Left ventricle myocardium inferior (tissue), 1 donor: ENCODE results near the gene ALKBH8. TPM values are rescaled to one million over a fixed set of nuclear protein-coding genes. Genes with fewer than 3 reads are reported as not detected.
"Not testable (repeated sequence)": the region's sequence is repeated elsewhere in the genome, so short reads cannot be mapped to it uniquely, and the experiment has no call there.

Experiments
- DNase-seq: peaks from one replicate; pipeline ENCODE4 v3.0.0-alpha.2; 2020
- H3K27ac ChIP-seq: fragments of 200-600 bp; replicated peaks from 2 replicates; pipeline ENCODE4 v1.8.0; 2021
- H3K27me3 ChIP-seq: fragments of 200-600 bp; 2 replicates; pipeline ENCODE4 v1.8.0; 2021; ENCODE audit warnings: low read depth
- H3K36me3 ChIP-seq: fragments of 200-600 bp; 2 replicates; pipeline ENCODE4 v1.8.0; 2021
- H3K4me1 ChIP-seq: fragments of 200-600 bp; 2 replicates; pipeline ENCODE4 v1.8.0; 2021
- H3K4me3 ChIP-seq: fragments of 200-600 bp; 2 replicates; pipeline ENCODE4 v1.8.0; 2021; ENCODE audit warnings: mild to moderate bottlenecking, moderate library complexity
- H3K9me3 ChIP-seq: fragments of 200-600 bp; replicated peaks from 2 replicates; pipeline ENCODE4 v1.8.0; 2021
- CTCF ChIP-seq: fragments of 200-600 bp; IDR thresholded peaks from 2 replicates; pipeline ENCODE4 v1.8.0; 2021; ENCODE audit warnings: antibody characterized with exemption, mild to moderate bottlenecking, borderline replicate concordance
- intact Hi-C: fragments of 100-400 bp; cut with micrococcal nuclease; formaldehyde crosslinking; loops from one replicate; pipeline ENCODE4 v1.11.0; 2022
- total RNA-seq: library from RNA; stranded (reverse); fragmentation: NEBNext Ultra II Directional; extraction: Animal tissue kit (Norgen Biotek cat#: 25700); gene quantifications from one replicate; pipeline ENCODE4 v1.2.1, GENCODE V29; 2021
- donor health status: DM: no; HTN: yes; CAD: no; lungs with severe emphysema.

The ALKBH8 gene
- total RNA-seq, 1 donor from 2014 or later, result 6.7 TPM

DNA sequence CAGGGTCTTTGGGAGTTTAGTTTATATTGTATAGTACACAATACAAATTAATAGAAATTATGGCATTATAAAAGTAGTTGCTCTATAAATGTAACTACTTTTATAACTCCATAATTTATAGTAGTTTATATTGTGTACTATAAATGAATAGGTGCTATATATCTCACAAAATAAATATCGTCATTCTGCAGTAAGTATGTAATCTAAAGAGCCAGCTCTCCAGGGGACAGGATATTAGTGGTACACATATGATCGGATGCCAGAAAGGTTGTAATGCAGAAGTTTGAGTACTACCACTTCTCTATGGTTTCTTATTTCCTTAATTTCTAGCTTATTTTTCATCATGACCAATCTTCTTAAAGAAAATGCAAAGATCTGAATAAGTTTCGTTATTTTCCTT, 87.7 kb downstream of the ALKBH8 start:
- no peak for TF ChIP-seq CTCF
- Histone ChIP-seq H3K4me3 (no peak overlapping the region), H3K9me3 (no peaks in the 10 kb centered on the region), H3K4me1 (no peaks in the 10 kb centered on the region), H3K36me3 (no peaks in the 10 kb centered on the region), H3K27ac (no peak overlapping the region), H3K27me3 (peaks cover 65% of the 10 kb centered on the region)
- intact Hi-C loops, result no loop called here
- no peak for DNase-seq

- no peak for DNase-seq
- Histone ChIP-seq H3K9me3 (no peaks in the 10 kb centered on the region), H3K27ac (no peak overlapping the region), H3K4me1 (no peaks in the 10 kb centered on the region), H3K27me3 (peaks cover 81% of the 10 kb centered on the region), H3K36me3 (no peaks in the 10 kb centered on the region), H3K4me3 (no peak overlapping the region)
- intact Hi-C loops, result no loop called here
- TF ChIP-seq CTCF, result no peak
Observed at GRCh38 chr11:107473792-107474191, 91.7 kb downstream of the ALKBH8 start.

- DNase-seq, result no peak
- Histone ChIP-seq H3K36me3 (no peaks in the 10 kb centered on the region), H3K4me1 (no peaks in the 10 kb centered on the region), H3K27ac (no peak overlapping the region), H3K9me3 (no peaks in the 10 kb centered on the region), H3K4me3 (no peak overlapping the region), H3K27me3 (peaks cover 84% of the 10 kb centered on the region)
- intact Hi-C loops, result no loop called here
- TF ChIP-seq CTCF, result no peak
Observed at GRCh38 chr11:107472966-107473365, 92.6 kb downstream of the ALKBH8 start.

GRCh38 chr11:107468596-107468995, 96.9 kb downstream of the ALKBH8 start:
- H3K27me3 ChIP-seq, result peaks cover 68% of the 10 kb centered on the region
- H3K36me3 ChIP-seq, result no peaks in the 10 kb centered on the region
- H3K27ac ChIP-seq, result no peak overlapping the region
- H3K9me3 ChIP-seq, result peaks cover 4% of the 10 kb centered on the region
- TF ChIP-seq CTCF, result no peak
- no peak for DNase-seq
- intact Hi-C loops, result loop anchor here (2.0 kb wide), 1 partner anchor 22 kb away; no protein-coding TSS in a partner anchor
- no peak overlapping the region for H3K4me3 ChIP-seq
- H3K4me1 ChIP-seq, result no peaks in the 10 kb centered on the region

- DNase-seq, result no peak
- no peak for TF ChIP-seq CTCF
- intact Hi-C loops, result loop anchor here (2.0 kb wide), 1 partner anchor 21 kb away; no protein-coding TSS in a partner anchor
- Histone ChIP-seq H3K9me3 (peaks cover 8% of the 10 kb centered on the region), H3K27ac (no peak overlapping the region), H3K4me3 (no peak overlapping the region), H3K27me3 (peaks cover 63% of the 10 kb centered on the region), H3K4me1 (no peaks in the 10 kb centered on the region), H3K36me3 (no peaks in the 10 kb centered on the region)
Observed at GRCh38 chr11:107467696-107468095, 97.8 kb downstream of the ALKBH8 start.

- DNase-seq, H3K36me3 ChIP-seq, intact Hi-C loops, H3K4me1 ChIP-seq, H3K9me3 ChIP-seq, H3K27ac ChIP-seq, H3K4me3 ChIP-seq: not testable (repeated sequence)
- peaks cover 54% of the 10 kb centered on the region for H3K27me3 ChIP-seq
Observed at GRCh38 chr11:107466275-107466866, 99.2 kb downstream of the ALKBH8 start.
